ENCODE results near the gene XIST.

XIST gene

GRCh38 chrX:73832319-73832718, 20.2 kb downstream of the XIST start (continued):
- TF ChIP-seq GFI1B (tag by site-specific recombination; IDR thresholded peaks at IDR 0.05), result no peak; the same call in 1 of the 2 replicates

- CTCF ChIA-PET, result interaction anchor here (1.4 kb wide), 1 partner anchor 10 kb away, joined by 3 read pairs; no protein-coding TSS in a partner anchor
- POLR2A ChIA-PET, result interaction anchor here (0.6 to 7.4 kb wide), 8 partner anchors 10 to 1189 kb away, joined by 3 to 66 read pairs (median 8); partner anchors contain the start of gene XIST
Measured at GRCh38 chrX:73831500-73831899, 21.0 kb downstream of the XIST start.

DNA sequence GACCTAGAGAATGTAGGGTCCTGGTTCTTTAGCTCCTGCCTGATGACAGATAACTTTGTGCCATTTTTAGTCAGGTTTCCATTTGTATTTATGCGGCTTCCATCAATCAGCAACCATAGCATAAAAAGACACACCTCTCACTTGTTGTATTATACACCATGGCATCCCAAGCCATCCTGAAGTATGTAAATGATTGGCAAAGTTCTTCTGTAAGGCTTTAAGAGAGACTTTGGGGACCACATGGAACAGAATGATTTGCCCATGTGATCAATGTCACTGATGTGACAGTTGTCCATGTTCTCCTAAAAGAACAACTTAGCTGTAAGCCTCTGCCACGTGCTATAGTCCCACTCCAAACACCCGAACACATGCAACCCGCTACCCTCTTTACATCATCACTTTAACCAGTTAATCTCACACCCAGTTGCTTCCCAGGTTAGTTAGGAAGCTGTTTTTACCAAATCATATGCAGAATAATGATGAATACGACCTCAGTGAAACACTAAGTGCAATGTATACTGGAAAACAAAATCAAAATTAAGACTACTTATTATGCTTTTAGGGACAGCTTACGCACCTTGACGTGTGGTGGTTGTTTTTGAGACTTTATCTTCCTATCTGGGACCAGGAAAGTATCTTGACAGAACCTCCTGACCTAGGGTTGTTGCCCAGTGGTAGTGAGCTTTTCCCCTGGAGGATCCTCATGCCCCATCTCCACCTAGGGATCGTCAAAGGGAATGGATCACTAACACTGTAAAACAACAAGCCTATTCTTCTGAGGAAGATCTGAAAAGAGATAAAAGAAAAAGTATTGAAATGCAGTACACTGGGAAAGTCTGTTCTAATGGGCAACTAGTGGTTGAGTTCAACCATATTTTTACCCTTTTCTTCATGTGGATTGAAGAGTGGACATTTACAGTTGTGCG, 21.8 kb downstream of the XIST start:
- H3K4me1 ChIP-seq (ENCODE audit: control insufficient read depth, insufficient read depth, low read length), result peaks cover 87% of the 10 kb centered on the region
- ChIA-PET POLR2A (interaction anchor here (0.6 to 7.4 kb wide), 10 partner anchors 8 to 1189 kb away, joined by 3 to 66 read pairs (median 8); partner anchors contain the start of gene XIST), CTCF (interaction anchor here (0.6 to 1.4 kb wide), 2 partner anchors 9 to 1667 kb away, joined by 3 read pairs; no protein-coding TSS in a partner anchor)
- no peak overlapping the region for H3K4me3 ChIP-seq (ENCODE audit: low read depth, low read length)
- H3K27ac ChIP-seq (ENCODE audit: extremely low read depth, low read depth, low read length), result peak overlapping the region; percentile 79
- peaks cover 91 to 100% of the 10 kb centered on the region in 2 experiments for H3K36me3 ChIP-seq (ENCODE audit: control insufficient read depth in 2 of 2, insufficient read depth in 1 of 2, low read length in 2 of 2)
- no peaks in the 10 kb centered on the region for H3K9me3 ChIP-seq (ENCODE audit: control insufficient read depth, insufficient read depth, low read depth, low read length)
- TF ChIP-seq KLF7 (tag by site-specific recombination; IDR thresholded peaks at IDR 0.05; ENCODE audit: borderline replicate concordance) (no peak), ZNF623 (tag by site-specific recombination; IDR thresholded peaks at IDR 0.05) (no peak), ZNF423 (tag by site-specific recombination; IDR thresholded peaks at IDR 0.05) (no peak), ZXDB (tag by site-specific recombination; IDR thresholded peaks at IDR 0.05) (peak; percentile 13; the same call in 1 of the 2 replicates), FEZF1 (tag by site-specific recombination; IDR thresholded peaks at IDR 0.05) (peak; percentile 97), ZEB2 (tag by site-specific recombination; IDR thresholded peaks at IDR 0.05) (peak; percentile 78), PATZ1 (tag by site-specific recombination; IDR thresholded peaks at IDR 0.05) (0 out of 2 replicates have a peak, but pooled peaks have one; percentile 10), YY1 (tag by site-specific recombination; IDR thresholded peaks at IDR 0.05) (no peak), ZNF670 (tag by site-specific recombination; IDR thresholded peaks at IDR 0.05; ENCODE audit: low read depth) (no peak)

More at GRCh38 chrX:73831500-73831899, 21.0 kb downstream of the XIST start:
- Histone ChIP-seq H3K4me1 (ENCODE audit: control insufficient read depth, insufficient read depth, low read length) (peaks cover 87% of the 10 kb centered on the region), H3K36me3 (ENCODE audit: control insufficient read depth in 2 of 2, insufficient read depth in 1 of 2, low read length in 2 of 2) (peaks cover 91 to 100% of the 10 kb centered on the region in 2 experiments), H3K4me3 (ENCODE audit: low read depth, low read length) (no peak overlapping the region), H3K9me3 (ENCODE audit: control insufficient read depth, insufficient read depth, low read depth, low read length) (no peaks in the 10 kb centered on the region), H3K27ac (ENCODE audit: extremely low read depth, low read depth, low read length) (peak overlapping the region; percentile 79)
- TF ChIP-seq ZNF221 (tag by site-specific recombination; IDR thresholded peaks at IDR 0.05; ENCODE audit: borderline replicate concordance), result no peak
- TF ChIP-seq ZNF660 (tag by site-specific recombination; IDR thresholded peaks at IDR 0.05), result 0 out of 2 replicates have a peak, but pooled peaks have one; percentile 44
- TF ChIP-seq, protein P1, sequence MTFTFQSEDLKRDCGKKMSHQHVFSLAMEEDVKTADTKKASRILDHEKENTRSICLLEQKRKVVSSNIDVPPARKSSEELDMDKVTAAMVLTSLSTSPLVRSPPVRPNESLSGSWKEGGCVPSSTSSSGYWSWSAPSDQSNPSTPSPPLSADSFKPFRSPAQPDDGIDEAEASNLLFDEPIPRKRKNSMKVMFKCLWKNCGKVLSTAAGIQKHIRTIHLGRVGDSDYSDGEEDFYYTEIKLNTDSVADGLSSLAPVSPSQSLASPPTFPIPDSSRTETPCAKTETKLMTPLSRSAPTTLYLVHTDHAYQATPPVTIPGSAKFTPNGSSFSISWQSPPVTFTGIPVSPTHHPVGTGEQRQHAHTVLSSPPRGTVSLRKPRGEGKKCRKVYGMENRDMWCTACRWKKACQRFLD (tag by site-specific recombination; IDR thresholded peaks at IDR 0.05), result no peak
- TF ChIP-seq SALL2 (tag by site-specific recombination; IDR thresholded peaks at IDR 0.05; ENCODE audit: borderline replicate concordance), result no peak
- TF ChIP-seq ZNF529 (tag by site-specific recombination; IDR thresholded peaks at IDR 0.05; ENCODE audit: insufficient replicate concordance), result no peak
- TF ChIP-seq PRDM10 (tag by site-specific recombination; IDR thresholded peaks at IDR 0.05), result peak; percentile 59
- peak; percentile 27 for TF ChIP-seq PRDM6 (tag by site-specific recombination; IDR thresholded peaks at IDR 0.05)
